Stimulated activated CD8-positive, alpha-beta memory T cell treated with anti-CD3 and anti-CD28 coated beads, Interleukin-2, amount 100 ng/mL, for 48 hours (primary cell): ENCODE measurements around the gene PRSS35.
"Not testable (repeated sequence)": the region's sequence is repeated elsewhere in the genome, so short reads cannot be mapped to it uniquely, and the experiment has no call there.

Source experiments
- DNase-seq, 2 donors: peaks; one replicate each; pipeline ENCODE4 v3.0.0-alpha.2; 2020; ENCODE audit warnings: low read depth in 2 of 2

The PRSS35 gene

DNA sequence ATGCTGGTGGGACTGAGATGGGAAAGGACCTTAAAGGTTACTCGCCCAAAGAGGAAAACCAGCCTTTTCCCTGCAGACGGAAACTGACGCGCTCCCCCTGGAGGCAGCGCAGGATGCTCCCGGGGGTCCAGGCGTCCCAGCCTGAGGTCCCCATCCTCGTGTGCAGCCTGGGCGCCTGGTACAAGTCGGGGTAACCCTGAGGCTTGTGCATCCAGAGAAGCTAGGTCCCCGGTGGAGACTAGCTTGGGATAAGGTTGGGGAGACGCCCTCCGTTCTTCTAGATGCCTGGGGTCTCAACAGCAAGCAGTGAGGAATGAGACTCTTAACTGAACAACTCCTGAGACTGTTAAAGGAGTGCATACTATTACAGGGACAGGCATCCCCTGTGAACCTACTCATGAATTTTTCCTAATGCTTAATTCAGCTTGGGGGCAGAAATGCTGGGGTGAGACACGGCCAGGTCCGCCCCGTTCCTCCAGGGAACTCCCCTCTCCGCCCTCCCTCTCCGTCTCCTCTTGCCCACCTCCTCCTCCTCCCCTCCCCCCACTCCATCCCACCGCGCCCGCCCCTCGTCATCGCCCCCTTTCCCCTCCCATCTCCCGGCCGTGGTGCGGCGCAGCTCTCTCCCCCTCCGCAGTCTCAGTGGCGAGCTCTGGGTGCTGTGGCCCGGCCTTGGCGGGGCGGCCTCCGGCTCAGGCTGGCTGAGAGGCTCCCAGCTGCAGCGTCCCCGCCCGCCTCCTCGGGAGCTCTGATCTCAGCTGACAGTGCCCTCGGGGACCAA, at the start of gene PRSS35:
Gene PRSS35, plus strand, starts transcription at position 634 of the 781 bp plus-strand sequence. CDS start 10,908 bp downstream, outside the sequence.
- DNase-seq = peak in 1 of 2 donors; percentile 5

DNA sequence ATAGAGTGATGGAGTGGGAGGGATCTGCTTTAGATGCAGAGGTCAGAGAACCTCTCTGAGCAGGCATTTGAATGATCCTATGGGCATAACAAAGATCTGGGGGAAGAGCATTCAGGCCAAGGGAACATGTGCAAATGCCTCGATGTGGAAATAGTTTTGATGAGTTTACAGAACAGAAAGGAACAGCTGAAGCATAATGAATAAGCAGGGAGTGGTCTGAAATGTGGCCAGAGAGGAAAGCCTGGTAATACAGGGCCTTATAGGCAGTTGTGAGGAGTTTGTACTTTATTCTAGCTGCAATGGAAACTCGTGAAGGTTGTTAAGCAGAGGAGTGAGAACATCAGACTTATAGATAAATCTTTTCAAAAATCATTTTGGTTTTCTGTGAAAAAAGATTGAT, 48.4 kb upstream of the PRSS35 start:
- no peak for DNase-seq

GRCh38 chr6:83464381-83465140, 47.8 kb upstream of the PRSS35 start:
- DNase-seq = no peak

- no peak for DNase-seq
Measured at GRCh38 chr6:83466328-83466727, 46.0 kb upstream of the PRSS35 start.

DNA sequence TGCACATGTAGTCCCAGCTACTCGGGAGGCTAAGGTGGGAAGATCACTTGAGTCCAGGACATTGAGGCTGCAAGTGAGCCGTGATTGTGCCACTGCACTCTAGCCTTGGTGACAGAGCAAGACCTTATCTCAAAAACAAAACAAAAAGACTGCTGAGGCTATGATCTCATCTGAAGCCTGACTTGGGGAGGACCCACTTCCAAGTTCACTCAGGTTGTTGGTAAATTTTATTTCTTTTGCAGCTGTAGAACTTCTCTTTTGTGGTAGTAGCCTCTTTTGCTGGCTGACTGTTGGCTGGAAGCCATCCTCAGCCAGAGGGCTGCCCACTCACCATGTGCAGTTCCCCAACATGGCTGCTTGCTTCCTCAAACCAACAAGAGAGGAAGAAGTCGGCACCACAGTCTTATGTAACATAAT, 44.7 kb upstream of the PRSS35 start:
- no peak for DNase-seq

- DNase-seq = no peak
Measured at GRCh38 chr6:83470001-83470400, 42.3 kb upstream of the PRSS35 start.

- no peak for DNase-seq
Measured at GRCh38 chr6:83470587-83470986, 41.7 kb upstream of the PRSS35 start.

- no peak for DNase-seq
Measured at GRCh38 chr6:83472767-83473166, 39.6 kb upstream of the PRSS35 start.

GRCh38 chr6:83474309-83474708, 38.0 kb upstream of the PRSS35 start:
- no peak for DNase-seq

DNA sequence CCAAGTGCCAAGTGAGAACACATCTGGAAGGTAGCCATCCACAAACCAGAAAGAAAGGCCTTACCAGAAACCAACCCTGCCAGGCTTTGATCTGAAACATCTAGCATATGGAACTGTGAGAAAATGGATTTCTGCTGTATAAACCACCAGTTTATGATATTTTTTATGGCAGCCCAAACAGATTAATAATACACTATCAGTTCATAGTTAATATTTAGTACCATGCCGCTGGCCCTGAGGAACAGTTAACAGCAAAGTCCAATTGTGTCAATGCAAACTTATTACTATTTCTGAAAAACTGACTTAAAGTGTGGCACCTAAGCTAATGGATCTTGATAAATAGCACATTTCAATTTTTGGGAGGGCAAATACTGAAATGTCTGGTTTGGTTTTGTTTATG, 35.4 kb upstream of the PRSS35 start:
- DNase-seq = no peak

DNA sequence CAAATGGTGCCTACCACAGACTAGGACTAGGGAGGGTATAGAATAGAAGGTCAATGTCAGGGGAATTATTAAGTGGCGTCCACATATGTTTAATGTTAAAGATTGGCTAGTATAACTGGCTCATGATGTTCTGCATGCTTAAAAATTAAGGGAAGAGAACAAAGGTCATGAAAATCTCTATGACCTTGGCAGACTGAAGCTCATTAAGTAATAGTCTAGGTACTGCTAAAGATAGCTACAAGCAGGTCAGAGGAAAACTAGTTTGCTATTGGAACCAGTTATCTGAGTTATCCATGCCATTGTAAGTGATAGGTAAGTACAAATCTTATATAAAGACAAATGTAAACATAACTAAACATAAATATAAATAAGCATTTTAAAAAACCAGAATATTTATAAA, 32.9 kb upstream of the PRSS35 start:
- no peak for DNase-seq

GRCh38 chr6:83480470-83480869, 31.9 kb upstream of the PRSS35 start:
- no peak for DNase-seq

DNA sequence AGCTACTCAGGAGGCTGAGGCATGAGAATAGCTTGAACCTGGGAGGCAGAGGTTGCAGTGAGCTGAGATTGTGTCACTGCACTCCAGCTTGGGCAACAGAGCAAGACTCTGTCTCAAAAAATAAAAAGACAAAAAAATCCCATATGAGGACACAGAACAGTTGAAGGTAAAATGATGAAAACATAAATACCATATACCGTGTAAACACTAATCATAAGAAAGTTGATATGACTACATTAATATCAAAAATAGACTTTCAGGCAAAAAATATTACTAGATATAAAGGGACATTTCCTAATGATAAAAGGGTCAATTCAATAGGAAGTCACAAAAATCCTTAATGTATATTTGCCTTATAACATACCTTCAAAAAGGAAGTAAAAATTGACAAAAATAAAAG, 30.4 kb upstream of the PRSS35 start:
- not testable (repeated sequence) for DNase-seq

DNA sequence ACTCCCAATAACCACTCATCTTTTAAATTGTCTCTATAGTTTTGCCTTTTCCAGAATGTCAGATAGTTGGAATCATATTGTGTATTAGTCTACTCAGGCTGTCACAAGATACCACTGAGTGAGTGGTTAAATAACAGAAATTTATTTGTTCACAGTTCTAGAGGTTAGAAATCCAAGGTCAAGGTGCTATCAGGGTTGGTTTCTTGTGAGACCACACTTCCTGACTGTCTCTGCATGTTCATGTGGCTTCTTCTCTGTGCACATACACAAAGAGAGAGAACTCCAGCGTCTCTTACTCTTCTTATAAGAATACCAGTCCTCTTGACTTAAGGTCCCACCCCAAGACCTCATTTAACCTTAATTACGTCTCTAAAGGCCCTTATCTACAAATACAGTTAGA, 23.9 kb upstream of the PRSS35 start:
- no peak for DNase-seq

DNA sequence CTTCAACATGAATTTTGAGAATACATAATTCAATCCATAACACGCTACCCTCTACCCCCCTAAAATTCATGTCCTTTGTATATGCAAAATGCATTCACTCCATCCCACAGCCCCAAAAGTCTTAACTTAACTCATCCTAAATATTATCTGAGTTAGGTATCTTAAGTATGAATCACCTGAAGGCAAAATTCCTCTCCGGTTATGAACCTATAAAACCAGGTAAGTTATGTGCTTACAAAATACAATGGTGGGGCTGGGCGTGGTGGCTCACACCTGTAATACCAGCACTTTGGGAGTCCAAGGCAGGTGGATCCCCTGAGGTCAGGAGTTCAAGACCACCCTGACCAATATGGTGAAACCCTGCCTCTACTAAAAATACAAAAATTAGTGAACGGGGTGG, 23.5 kb upstream of the PRSS35 start:
- DNase-seq = no peak

DNA sequence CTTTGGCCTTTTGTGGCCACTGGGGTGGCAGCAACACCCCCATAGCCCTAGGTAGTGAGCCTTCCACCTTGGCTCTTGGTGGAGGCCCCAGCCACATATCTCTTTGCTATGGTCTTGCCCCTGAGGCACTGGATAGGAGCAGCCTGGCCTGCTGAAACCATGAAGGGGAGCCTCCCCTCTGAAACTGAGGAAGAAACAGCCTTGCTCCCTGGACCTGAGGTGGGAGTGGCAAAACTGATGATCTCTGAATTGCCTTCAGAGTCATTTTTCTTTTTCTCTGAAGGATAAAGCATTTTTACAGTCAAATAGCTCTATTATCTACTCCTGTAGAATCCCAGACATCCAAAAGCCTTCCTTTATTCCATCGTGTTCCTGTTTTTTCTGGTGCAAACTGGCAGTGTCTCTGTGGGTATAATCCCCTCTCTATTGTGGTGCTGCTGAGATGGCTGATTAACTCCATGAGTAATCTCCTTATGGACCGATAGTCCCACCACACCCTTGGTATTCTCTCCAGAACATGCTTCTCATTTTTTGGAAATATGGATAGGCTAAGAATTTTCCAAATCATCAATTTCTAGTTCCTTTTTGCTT, 22.0 kb upstream of the PRSS35 start:
- DNase-seq = no peak

GRCh38 chr6:83505356-83505755, 7.0 kb upstream of the PRSS35 start:
- DNase-seq = no peak

- no peak for DNase-seq
Measured at GRCh38 chr6:83509441-83509840, 2.9 kb upstream of the PRSS35 start.

GRCh38 chr6:83510791-83511190, 1.5 kb upstream of the PRSS35 start:
- DNase-seq = no peak

DNA sequence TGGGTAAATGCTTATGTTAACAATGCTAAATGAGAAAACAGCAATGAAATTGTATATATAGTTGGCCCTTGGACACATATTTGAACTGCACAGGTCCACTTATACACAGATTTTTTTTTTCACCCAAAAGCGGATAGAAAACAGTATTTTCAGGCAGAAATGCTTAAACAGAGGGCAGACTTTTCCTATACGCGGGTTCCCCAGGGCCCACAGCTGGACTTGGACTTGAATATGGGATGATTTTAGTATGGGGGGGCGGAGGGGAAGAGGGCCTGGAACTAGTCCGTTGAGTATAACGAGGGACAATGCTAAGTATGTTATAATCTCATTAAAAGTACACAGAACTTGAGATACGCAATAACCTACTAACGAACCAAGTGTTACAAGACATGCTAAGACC, 1.1 kb upstream of the PRSS35 start:
- no peak for DNase-seq

DNA sequence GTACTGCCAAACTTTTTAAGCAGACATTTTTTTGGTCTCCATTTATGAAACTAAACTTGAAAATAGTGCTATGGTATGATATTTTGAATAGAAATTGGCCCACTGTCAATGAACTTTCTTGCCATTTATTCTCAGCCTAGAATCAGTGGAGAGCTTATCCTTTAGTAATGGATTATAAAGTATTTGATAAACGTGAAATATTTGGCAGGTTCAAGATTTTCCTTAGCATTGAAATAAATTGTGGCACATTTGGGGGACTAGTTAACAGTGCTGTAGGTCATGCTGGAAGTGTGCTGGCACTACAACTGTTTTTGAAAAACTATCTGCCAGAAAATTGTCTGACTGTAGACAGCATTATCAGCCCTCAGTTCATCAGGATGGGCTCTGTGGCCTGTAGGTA, 2.1 kb downstream of the PRSS35 start:
- no peak for DNase-seq

DNA sequence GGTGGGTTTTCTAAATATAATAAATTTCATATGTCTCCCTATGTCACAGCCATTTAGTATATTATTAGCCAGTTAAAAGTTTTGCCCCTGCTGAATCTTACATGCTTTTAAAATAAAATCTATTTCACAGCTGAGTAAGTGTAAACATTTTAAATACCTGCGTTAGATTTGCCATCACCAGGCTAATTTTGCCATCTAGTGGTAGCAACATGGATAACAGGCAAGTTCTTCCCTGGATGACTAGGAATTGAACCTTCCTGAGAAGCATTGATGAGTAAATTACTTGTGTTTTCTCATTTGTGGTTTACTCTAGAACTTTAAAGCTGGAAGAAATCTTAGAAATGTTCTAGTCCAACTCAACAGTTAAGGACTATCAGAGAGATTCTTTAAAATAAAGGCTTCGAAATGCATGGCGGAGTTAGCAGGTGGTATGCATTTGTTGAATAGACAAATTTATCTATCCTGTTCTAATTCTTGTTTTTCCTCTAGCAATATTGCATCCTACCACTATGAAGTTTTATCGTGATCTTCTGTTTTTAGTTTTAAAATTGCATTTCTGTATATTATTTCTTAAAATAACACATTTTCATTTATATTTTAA, 2.6 kb downstream of the PRSS35 start:
- DNase-seq = no peak
